Measurements from ENCODE around the gene LGALS7B. TPM values are rescaled to one million over a fixed set of nuclear protein-coding genes. Genes with fewer than 3 reads are reported as not detected.
"Not testable (repeated sequence)": the region's sequence is repeated elsewhere in the genome, so short reads cannot be mapped to it uniquely, and the experiment has no call there.

LGALS7B gene
- total RNA-seq, 1 donor from 2014 or later: not detected

DNA sequence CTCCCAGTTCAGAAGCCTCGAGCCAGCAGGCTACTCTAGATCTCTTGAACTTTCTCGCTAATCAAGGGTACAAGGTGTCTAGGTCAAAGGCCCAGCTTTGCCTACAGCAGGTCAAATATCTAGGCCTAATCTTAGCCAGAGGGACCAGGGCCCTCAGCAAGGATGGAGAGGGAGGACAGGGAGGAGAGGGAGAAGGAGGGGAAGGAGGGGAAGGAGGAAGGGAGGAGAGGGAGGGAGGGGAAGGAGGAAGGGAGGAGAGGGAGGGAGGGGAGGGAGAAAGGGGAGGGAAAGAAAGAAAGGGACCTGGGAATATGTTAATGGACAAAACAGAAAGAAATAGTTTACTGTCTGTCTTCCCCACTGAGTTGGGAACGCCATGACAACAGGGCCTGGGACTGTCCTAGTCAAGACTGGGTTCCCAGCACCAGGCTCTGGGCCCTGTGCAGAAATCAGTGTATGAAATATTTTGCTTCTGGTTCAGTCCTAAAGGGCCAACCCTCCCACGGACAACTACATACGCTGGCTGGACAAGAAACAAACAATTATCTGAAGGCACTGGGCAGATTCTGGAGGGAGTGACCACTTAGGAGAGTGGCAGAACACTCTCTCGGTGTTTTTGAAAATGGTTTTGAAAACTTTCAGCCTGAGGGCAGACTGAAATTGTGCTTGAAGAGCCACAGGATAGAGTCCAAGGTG lies 38.0 kb downstream of the LGALS7B start:
- H3K4me1 Mint-ChIP-seq (ENCODE audit: low read depth, unreplicated experiment): peaks cover 12% of the 10 kb centered on the region

DNA sequence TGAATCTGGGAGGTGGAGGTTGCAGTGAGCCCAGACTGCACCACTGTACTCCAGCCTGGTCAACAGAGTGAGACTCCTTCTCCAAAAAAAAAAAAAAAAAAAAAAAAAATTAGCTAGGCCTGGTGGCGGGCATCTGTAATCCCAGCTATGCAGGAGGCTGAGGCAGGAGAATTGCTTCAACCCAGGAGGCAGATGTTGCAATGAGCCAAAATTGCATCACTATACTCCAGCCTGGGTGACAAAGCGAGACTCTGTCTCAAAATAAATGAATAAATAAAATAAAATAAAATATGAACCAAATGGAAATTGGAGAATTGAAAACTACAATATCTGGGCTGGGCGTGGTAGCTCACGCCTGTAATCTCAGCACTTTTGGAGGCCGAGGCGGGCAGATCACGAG lies 40.2 kb downstream of the LGALS7B start:
- not testable (repeated sequence) for H3K27ac Mint-ChIP-seq (ENCODE audit: unreplicated experiment); H4K20me1 ChIP-seq (ENCODE audit: insufficient read depth, low read length); H3K79me2 ChIP-seq (ENCODE audit: insufficient read depth, low read length); H3K27me3 ChIP-seq (ENCODE audit: insufficient read depth, low read length); H3K9me3 ChIP-seq (ENCODE audit: insufficient read depth, low read depth, low read length); H3K9ac ChIP-seq (ENCODE audit: low read length); H3K27ac ChIP-seq (ENCODE audit: low read depth, low read length); DNase-seq (ENCODE audit: low read depth); FAIRE-seq; H3K9me3 Mint-ChIP-seq (ENCODE audit: unreplicated experiment); H2AFZ ChIP-seq (ENCODE audit: low read depth, low read length); H3K27me3 Mint-ChIP-seq (ENCODE audit: low read depth, unreplicated experiment); H3K4me2 ChIP-seq (ENCODE audit: low read length); H3K4me3 ChIP-seq (ENCODE audit: insufficient read depth, low read depth, low read length); H3K4me3 Mint-ChIP-seq (ENCODE audit: unreplicated experiment); H3K36me3 ChIP-seq (ENCODE audit: insufficient read depth, low read length)
- H3K36me3 Mint-ChIP-seq (ENCODE audit: low read depth, unreplicated experiment): peaks cover 17% of the 10 kb centered on the region
- peaks cover 25% of the 10 kb centered on the region for H3K4me1 ChIP-seq (ENCODE audit: insufficient read depth, low read length)
- peaks cover 11% of the 10 kb centered on the region for H3K4me1 Mint-ChIP-seq (ENCODE audit: low read depth, unreplicated experiment)

More for the DNA sequence above, 38.0 kb downstream of the LGALS7B start:
- Histone ChIP-seq H2AFZ (ENCODE audit: low read depth, low read length) (no peak overlapping the region), H3K36me3 (ENCODE audit: insufficient read depth, low read length) (no peaks in the 10 kb centered on the region), H3K27ac (ENCODE audit: low read depth, low read length) (no peak overlapping the region), H3K27me3 (ENCODE audit: insufficient read depth, low read length) (no peaks in the 10 kb centered on the region), H3K4me2 (ENCODE audit: low read length) (no peak overlapping the region), H3K9me3 (ENCODE audit: insufficient read depth, low read depth, low read length) (peaks cover 2% of the 10 kb centered on the region), H3K79me2 (ENCODE audit: insufficient read depth, low read length) (no peaks in the 10 kb centered on the region), H3K4me3 (ENCODE audit: insufficient read depth, low read depth, low read length) (no peak overlapping the region), H3K4me1 (ENCODE audit: insufficient read depth, low read length) (peaks cover 22% of the 10 kb centered on the region), H3K9ac (ENCODE audit: low read length) (no peak overlapping the region), H4K20me1 (ENCODE audit: insufficient read depth, low read length) (no peaks in the 10 kb centered on the region)
- peaks cover 34% of the 10 kb centered on the region for H3K36me3 Mint-ChIP-seq (ENCODE audit: low read depth, unreplicated experiment)
- peak overlapping the region; percentile 58 for H3K27ac Mint-ChIP-seq (ENCODE audit: unreplicated experiment)
- no peak for FAIRE-seq
- H3K9me3 Mint-ChIP-seq (ENCODE audit: unreplicated experiment): no peaks in the 10 kb centered on the region
- H3K4me3 Mint-ChIP-seq (ENCODE audit: unreplicated experiment): no peak overlapping the region
- TF ChIP-seq, protein P1, sequence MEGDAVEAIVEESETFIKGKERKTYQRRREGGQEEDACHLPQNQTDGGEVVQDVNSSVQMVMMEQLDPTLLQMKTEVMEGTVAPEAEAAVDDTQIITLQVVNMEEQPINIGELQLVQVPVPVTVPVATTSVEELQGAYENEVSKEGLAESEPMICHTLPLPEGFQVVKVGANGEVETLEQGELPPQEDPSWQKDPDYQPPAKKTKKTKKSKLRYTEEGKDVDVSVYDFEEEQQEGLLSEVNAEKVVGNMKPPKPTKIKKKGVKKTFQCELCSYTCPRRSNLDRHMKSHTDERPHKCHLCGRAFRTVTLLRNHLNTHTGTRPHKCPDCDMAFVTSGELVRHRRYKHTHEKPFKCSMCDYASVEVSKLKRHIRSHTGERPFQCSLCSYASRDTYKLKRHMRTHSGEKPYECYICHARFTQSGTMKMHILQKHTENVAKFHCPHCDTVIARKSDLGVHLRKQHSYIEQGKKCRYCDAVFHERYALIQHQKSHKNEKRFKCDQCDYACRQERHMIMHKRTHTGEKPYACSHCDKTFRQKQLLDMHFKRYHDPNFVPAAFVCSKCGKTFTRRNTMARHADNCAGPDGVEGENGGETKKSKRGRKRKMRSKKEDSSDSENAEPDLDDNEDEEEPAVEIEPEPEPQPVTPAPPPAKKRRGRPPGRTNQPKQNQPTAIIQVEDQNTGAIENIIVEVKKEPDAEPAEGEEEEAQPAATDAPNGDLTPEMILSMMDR (IDR thresholded peaks at IDR 0.05; ENCODE audit: insufficient read depth, low read depth, low read length): no peak
- no peak for TF ChIP-seq EZH2 (IDR thresholded peaks at IDR 0.05; ENCODE audit: insufficient read depth, low read length)
- DNase-seq (ENCODE audit: low read depth): no peak
- no peaks in the 10 kb centered on the region for H3K27me3 Mint-ChIP-seq (ENCODE audit: low read depth, unreplicated experiment)

DNA sequence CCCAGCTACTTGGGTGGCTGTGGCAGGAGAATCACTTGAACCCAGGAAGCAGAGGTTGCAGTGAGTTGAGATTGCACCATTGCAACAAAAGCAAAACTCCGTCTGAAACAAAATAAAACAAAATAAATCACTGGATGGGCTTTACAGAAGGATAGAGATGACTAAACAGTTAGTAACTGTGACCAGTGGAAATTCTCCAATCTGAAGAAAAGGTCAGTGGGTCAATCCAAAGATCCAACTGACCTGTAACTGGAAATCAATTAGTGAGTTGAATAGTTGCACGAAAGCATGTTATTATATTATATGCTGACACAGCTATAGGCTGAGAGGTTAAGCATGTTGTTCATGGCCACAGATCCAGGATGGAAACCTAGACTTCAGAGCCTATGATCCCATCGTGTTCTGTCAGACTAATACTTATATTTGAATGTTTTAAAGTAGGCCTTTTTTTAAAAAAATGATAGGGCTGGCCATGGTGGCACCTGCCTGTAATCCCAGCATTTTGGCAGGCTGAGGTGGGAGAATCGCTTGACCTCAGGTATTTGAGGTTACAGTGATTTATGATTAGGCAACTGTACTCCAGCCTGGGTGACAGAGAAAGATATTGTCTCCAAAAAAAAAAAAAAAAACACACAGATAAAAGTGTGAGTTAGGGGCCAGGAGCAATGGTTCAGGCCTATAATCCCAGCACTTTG lies 41.2 kb downstream of the LGALS7B start:
- Histone ChIP-seq H3K79me2 (ENCODE audit: insufficient read depth, low read length) (no peaks in the 10 kb centered on the region), H3K27ac (ENCODE audit: low read depth, low read length) (no peak overlapping the region), H3K36me3 (ENCODE audit: insufficient read depth, low read length) (no peaks in the 10 kb centered on the region), H3K4me2 (ENCODE audit: low read length) (peak overlapping the region; percentile 89), H3K4me1 (ENCODE audit: insufficient read depth, low read length) (peaks cover 25% of the 10 kb centered on the region), H4K20me1 (ENCODE audit: insufficient read depth, low read length) (no peaks in the 10 kb centered on the region), H3K27me3 (ENCODE audit: insufficient read depth, low read length) (no peaks in the 10 kb centered on the region), H3K9ac (ENCODE audit: low read length) (no peak overlapping the region), H3K9me3 (ENCODE audit: insufficient read depth, low read depth, low read length) (no peaks in the 10 kb centered on the region), H2AFZ (ENCODE audit: low read depth, low read length) (no peak overlapping the region), H3K4me3 (ENCODE audit: insufficient read depth, low read depth, low read length) (no peak overlapping the region)
- TF ChIP-seq EZH2 (IDR thresholded peaks at IDR 0.05; ENCODE audit: insufficient read depth, low read length): no peak
- TF ChIP-seq, protein P1 (IDR thresholded peaks at IDR 0.05; ENCODE audit: insufficient read depth, low read depth, low read length): no peak
- Mint-ChIP-seq H3K9me3 (ENCODE audit: unreplicated experiment) (no peaks in the 10 kb centered on the region), H3K4me1 (ENCODE audit: low read depth, unreplicated experiment) (peaks cover 11% of the 10 kb centered on the region), H3K36me3 (ENCODE audit: low read depth, unreplicated experiment) (peaks cover 17% of the 10 kb centered on the region), H3K27me3 (ENCODE audit: low read depth, unreplicated experiment) (no peaks in the 10 kb centered on the region), H3K27ac (ENCODE audit: unreplicated experiment) (peak overlapping the region; percentile 91), H3K4me3 (ENCODE audit: unreplicated experiment) (peak overlapping the region; percentile 78)
- no peak for FAIRE-seq
- DNase-seq (ENCODE audit: low read depth): peak; percentile 20
